Left lung (tissue), 14 donors: ENCODE measurements around the gene PDE1A. TPM values are rescaled to one million over a fixed set of nuclear protein-coding genes. Genes with fewer than 3 reads are reported as not detected.

ENCODE experiments used
- ATAC-seq: fragments of 200-7000 bp; cut with Tn5 transposase; one replicate; pipeline ENCODE4 v1.9.1; 2020; ENCODE audit warnings: moderate library complexity
- DNase-seq, 4 donors: peaks; one replicate each; pipeline ENCODE4 v3.0.0-alpha.2; 2013 to 2020
- H3K27ac ChIP-seq, 2 donors: fragments of 200-600 bp; sonication (generic) in 1 of 2; one replicate each; pipeline versions ENCODE4 v1.5.0 to v1.8.0; 2020 to 2021
- H3K27me3 ChIP-seq, 2 donors: fragments of 200-600 bp; sonication (generic) in 1 of 2; one replicate each; pipeline versions ENCODE4 v1.5.0 to v1.8.0; 2020 to 2021
- H3K36me3 ChIP-seq, 2 donors: fragments of 200-600 bp; sonication (generic) in 1 of 2; one replicate each; pipeline versions ENCODE4 v1.5.0 to v1.8.0; 2020 to 2021
- H3K4me1 ChIP-seq, 2 donors: fragments of 200-600 bp; one replicate each; pipeline ENCODE4 v1.8.0; 2021
- H3K4me3 ChIP-seq, 2 donors: fragments of 200-600 bp; sonication (generic) in 1 of 2; one replicate each; pipeline versions ENCODE4 v1.5.0 to v1.8.0; 2020 to 2021; ENCODE audit warnings: mild to moderate bottlenecking in 1 of 2
- H3K9me3 ChIP-seq, 2 donors: fragments of 200-600 bp; sonication (generic) in 1 of 2; one replicate each; pipeline versions ENCODE4 v1.5.0 to v1.8.0; 2020 to 2021
- CTCF ChIP-seq, 2 donors: fragments of 200-600 bp; sonication (generic) in 1 of 2; IDR thresholded peaks; one replicate each; pipeline versions ENCODE4 v1.5.0 to v1.8.0; 2021; ENCODE audit warnings: antibody characterized with exemption in 2 of 2
- intact Hi-C, 2 donors: fragments of 100-400 bp; cut with DNase I; formaldehyde crosslinking; loops; one replicate each; pipeline versions ENCODE4 v1.11.2 to v1.14.2; 2022
- long read RNA-seq, 12 donors: library from polyadenylated mRNA in 2 of 12; unstranded in 2 of 12; transcript quantifications; one replicate each; pipeline ENCODE4 v2.0.0 and lab custom pipeline, GENCODE V29; 2019 to 2026
- polyA plus RNA-seq, 6 donors: library from polyadenylated mRNA; unstranded; fragments of 120-200 nt; gene quantifications; one replicate each; pipeline ENCODE4 v1.2.1, GENCODE V29; 2013; ENCODE audit not compliant: insufficient read length in 6 of 6
- total RNA-seq, 2 donors: library from RNA; stranded (reverse); fragmentation: NEBNext Ultra II Directional; extraction: Animal tissue kit (Norgen Biotek cat#: 25700); gene quantifications; one replicate each; pipeline ENCODE4 v1.2.1, GENCODE V29; 2021
- donor health status: DM: no; HTN: yes; CAD: no.
- donor health status: DM: no; HTN: no; CAD: no.

Gene PDE1A
- total RNA-seq (1 to 10 TPM; 4.6 to 5.3 TPM), polyA plus RNA-seq (10 to 100 TPM; 11.9 to 16.3 (median 14.4) TPM)
- long read RNA-seq, donor 1, partial matches to known transcripts = 0 of 2 reads
- long read RNA-seq, donor 1, other reads (novel, unspliced or antisense) = 0 of 2 reads
- long read RNA-seq, donor 2, partial matches to known transcripts = 0 of 1 reads
- long read RNA-seq, donor 2, other reads (novel, unspliced or antisense) = 0 of 1 reads
- long read RNA-seq, donor 3, partial matches to known transcripts = 0 of 1 reads
- long read RNA-seq, donor 3, other reads (novel, unspliced or antisense) = 0 of 1 reads
- long read RNA-seq, donor 4, partial matches to known transcripts = 1 of 3 reads
- long read RNA-seq, donor 4, other reads (novel, unspliced or antisense) = 0 of 3 reads
- long read RNA-seq, donor 5, partial matches to known transcripts = 0 of 1 reads
- long read RNA-seq, donor 5, other reads (novel, unspliced or antisense) = 0 of 1 reads
- long read RNA-seq, donor 6, partial matches to known transcripts = 0 of 2 reads
- long read RNA-seq, donor 6, other reads (novel, unspliced or antisense) = 0 of 2 reads
- long read RNA-seq, donor 7, partial matches to known transcripts = 0 of 1 reads
- long read RNA-seq, donor 7, other reads (novel, unspliced or antisense) = 0 of 1 reads
- long read RNA-seq, donor 8 = 0 reads
- long read RNA-seq, donor 9 = 0 reads
- long read RNA-seq, donor 10 = 0 reads
- long read RNA-seq, donor 11, partial matches to known transcripts = 0 of 1 reads
- long read RNA-seq, donor 11, other reads (novel, unspliced or antisense) = 0 of 1 reads
- long read RNA-seq, donor 12, partial matches to known transcripts = 0 of 2 reads
- long read RNA-seq, donor 12, other reads (novel, unspliced or antisense) = 0 of 2 reads

- Histone ChIP-seq H3K27ac (peak within 1 kb of the TSS; percentile 2 to 54), H3K4me3 (peak within 1 kb of the TSS; percentile 21 to 28), H3K4me1 (no peaks in the 10 kb centered on the region), H3K36me3 (no peaks in the 10 kb centered on the region), H3K9me3 (no peaks in the 10 kb centered on the region), H3K27me3 (no peaks in the 10 kb centered on the region)
- TF ChIP-seq CTCF (IDR thresholded peaks at IDR 0.05) = no peak
- intact Hi-C loops = no loop called here
- ATAC-seq (peak; percentile 79), DNase-seq (peak in 1 of 4 donors; percentile 39)
Observed at GRCh38 chr2:182426918-182427240, at the start of gene PDE1A. Gene PDE1A (minus strand): TSS chr2:182427036.

- no peak overlapping the region for H3K27ac ChIP-seq
- peaks cover 0 to 20% of the 10 kb centered on the region in 2 donors for H3K9me3 ChIP-seq
- no peaks in the 10 kb centered on the region for H3K27me3 ChIP-seq
- no peaks in the 10 kb centered on the region for H3K36me3 ChIP-seq
- no peaks in the 10 kb centered on the region for H3K4me1 ChIP-seq
- DNase-seq (no peak), ATAC-seq (no peak)
- H3K4me3 ChIP-seq = no peak overlapping the region
- intact Hi-C loops = no loop called here
- no peak for TF ChIP-seq CTCF (IDR thresholded peaks at IDR 0.05)
Observed at GRCh38 chr2:182473635-182474034, 46.8 kb upstream of the PDE1A start.

GRCh38 chr2:182463760-182464159 is 36.9 kb upstream of the PDE1A start:
- DNase-seq (no peak), ATAC-seq (no peak)
- Histone ChIP-seq H3K27ac (no peak overlapping the region), H3K4me3 (no peak overlapping the region), H3K36me3 (no peaks in the 10 kb centered on the region), H3K4me1 (no peaks in the 10 kb centered on the region), H3K9me3 (peaks cover 0 to 4% of the 10 kb centered on the region in 2 donors), H3K27me3 (no peaks in the 10 kb centered on the region)
- no peak for TF ChIP-seq CTCF (IDR thresholded peaks at IDR 0.05)
- intact Hi-C loops = no loop called here

- Histone ChIP-seq H3K4me1 (no peaks in the 10 kb centered on the region), H3K4me3 (no peak overlapping the region), H3K36me3 (no peaks in the 10 kb centered on the region), H3K27ac (no peak overlapping the region), H3K9me3 (peaks cover 0 to 1% of the 10 kb centered on the region in 2 donors), H3K27me3 (no peaks in the 10 kb centered on the region)
- DNase-seq = no peak
- no peak for ATAC-seq
- TF ChIP-seq CTCF (IDR thresholded peaks at IDR 0.05) = no peak
- intact Hi-C loops = no loop called here
Observed at GRCh38 chr2:182456784-182457183, 29.9 kb upstream of the PDE1A start.

DNA sequence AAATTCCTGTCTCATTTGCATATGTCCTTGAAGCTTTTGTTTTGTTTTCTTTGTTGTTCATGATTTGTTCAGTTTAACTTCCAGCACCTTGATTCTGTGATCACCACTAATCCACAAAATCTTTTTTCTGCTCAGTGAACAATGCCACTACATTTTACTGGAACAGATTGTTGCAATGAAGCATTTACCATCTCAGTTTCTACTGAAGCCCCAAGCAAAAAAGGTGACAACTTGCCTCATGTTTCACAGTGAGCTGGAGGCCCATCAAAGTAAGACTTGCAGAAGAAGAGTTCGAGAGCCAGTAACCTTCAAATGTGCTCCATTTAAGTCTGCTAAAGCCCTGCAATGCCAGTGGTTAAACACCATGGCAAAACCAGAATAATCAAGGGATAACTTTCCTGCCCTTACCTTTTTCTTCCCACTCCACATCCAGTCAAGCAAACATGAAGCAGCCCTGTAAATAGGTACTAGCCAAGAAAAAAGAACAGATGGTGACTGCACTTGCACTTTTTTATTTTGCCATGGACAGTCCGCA is 25.7 kb upstream of the PDE1A start:
- Histone ChIP-seq H3K27ac (no peak overlapping the region), H3K4me1 (no peaks in the 10 kb centered on the region), H3K9me3 (peaks cover 0 to 1% of the 10 kb centered on the region in 2 donors), H3K36me3 (no peaks in the 10 kb centered on the region), H3K27me3 (no peaks in the 10 kb centered on the region), H3K4me3 (no peak overlapping the region)
- ATAC-seq (no peak), DNase-seq (no peak)
- TF ChIP-seq CTCF (IDR thresholded peaks at IDR 0.05) = no peak
- intact Hi-C loops = no loop called here
